PFSK-1 (cell line): ENCODE results near the gene LBHD1.

Experiments
- POLR2AphosphoS5 ChIP-seq: IDR thresholded peaks from 2 replicates; pipeline ENCODE4 v1.6.1; 2012; ENCODE audit warnings: low read depth, mild to moderate bottlenecking, control low read depth, low read length, moderate library complexity
- SIN3A ChIP-seq: IDR thresholded peaks from 2 replicates; pipeline ENCODE4 v1.6.1; 2012; ENCODE audit warnings: mild to moderate bottlenecking, low read length, moderate library complexity, borderline replicate concordance; ENCODE audit not compliant: insufficient read depth
- TAF1 ChIP-seq: IDR thresholded peaks from 2 replicates; pipeline ENCODE4 v1.6.1; 2012; ENCODE audit warnings: low read length, control low read depth, borderline replicate concordance; ENCODE audit not compliant: insufficient read depth
- TF ChIP-seq, protein P1 (sequence below), 2 experiments: IDR thresholded peaks; 2 replicates each; pipeline versions ENCODE4 v1.6.1 to v1.8.0; 2011 to 2012; ENCODE audit warnings: low read depth in 2 of 2, low read length in 2 of 2, control low read depth in 1 of 2, inconsistent platforms in 1 of 2, mild to moderate bottlenecking in 1 of 2, moderate library complexity in 1 of 2; ENCODE audit not compliant: insufficient read depth in 1 of 2

- TF ChIP-seq POLR2AphosphoS5 (no peak), TAF1 (no peak), SIN3A (no peak)
- TF ChIP-seq, protein P1, sequence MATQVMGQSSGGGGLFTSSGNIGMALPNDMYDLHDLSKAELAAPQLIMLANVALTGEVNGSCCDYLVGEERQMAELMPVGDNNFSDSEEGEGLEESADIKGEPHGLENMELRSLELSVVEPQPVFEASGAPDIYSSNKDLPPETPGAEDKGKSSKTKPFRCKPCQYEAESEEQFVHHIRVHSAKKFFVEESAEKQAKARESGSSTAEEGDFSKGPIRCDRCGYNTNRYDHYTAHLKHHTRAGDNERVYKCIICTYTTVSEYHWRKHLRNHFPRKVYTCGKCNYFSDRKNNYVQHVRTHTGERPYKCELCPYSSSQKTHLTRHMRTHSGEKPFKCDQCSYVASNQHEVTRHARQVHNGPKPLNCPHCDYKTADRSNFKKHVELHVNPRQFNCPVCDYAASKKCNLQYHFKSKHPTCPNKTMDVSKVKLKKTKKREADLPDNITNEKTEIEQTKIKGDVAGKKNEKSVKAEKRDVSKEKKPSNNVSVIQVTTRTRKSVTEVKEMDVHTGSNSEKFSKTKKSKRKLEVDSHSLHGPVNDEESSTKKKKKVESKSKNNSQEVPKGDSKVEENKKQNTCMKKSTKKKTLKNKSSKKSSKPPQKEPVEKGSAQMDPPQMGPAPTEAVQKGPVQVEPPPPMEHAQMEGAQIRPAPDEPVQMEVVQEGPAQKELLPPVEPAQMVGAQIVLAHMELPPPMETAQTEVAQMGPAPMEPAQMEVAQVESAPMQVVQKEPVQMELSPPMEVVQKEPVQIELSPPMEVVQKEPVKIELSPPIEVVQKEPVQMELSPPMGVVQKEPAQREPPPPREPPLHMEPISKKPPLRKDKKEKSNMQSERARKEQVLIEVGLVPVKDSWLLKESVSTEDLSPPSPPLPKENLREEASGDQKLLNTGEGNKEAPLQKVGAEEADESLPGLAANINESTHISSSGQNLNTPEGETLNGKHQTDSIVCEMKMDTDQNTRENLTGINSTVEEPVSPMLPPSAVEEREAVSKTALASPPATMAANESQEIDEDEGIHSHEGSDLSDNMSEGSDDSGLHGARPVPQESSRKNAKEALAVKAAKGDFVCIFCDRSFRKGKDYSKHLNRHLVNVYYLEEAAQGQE (IDR thresholded peaks at IDR 0.05; ENCODE audit: insufficient read depth in 1 of 2, low read depth in 2 of 2, low read length in 2 of 2): no peak
These were observed 4.6 kb upstream of the LBHD1 start for GRCh38 chr11:62676698-62677097.
